Measurements from ENCODE around the gene BCR.
"Not testable (repeated sequence)": the region's sequence is repeated elsewhere in the genome, so short reads cannot be mapped to it uniquely, and the experiment has no call there.

Gene BCR

DNA sequence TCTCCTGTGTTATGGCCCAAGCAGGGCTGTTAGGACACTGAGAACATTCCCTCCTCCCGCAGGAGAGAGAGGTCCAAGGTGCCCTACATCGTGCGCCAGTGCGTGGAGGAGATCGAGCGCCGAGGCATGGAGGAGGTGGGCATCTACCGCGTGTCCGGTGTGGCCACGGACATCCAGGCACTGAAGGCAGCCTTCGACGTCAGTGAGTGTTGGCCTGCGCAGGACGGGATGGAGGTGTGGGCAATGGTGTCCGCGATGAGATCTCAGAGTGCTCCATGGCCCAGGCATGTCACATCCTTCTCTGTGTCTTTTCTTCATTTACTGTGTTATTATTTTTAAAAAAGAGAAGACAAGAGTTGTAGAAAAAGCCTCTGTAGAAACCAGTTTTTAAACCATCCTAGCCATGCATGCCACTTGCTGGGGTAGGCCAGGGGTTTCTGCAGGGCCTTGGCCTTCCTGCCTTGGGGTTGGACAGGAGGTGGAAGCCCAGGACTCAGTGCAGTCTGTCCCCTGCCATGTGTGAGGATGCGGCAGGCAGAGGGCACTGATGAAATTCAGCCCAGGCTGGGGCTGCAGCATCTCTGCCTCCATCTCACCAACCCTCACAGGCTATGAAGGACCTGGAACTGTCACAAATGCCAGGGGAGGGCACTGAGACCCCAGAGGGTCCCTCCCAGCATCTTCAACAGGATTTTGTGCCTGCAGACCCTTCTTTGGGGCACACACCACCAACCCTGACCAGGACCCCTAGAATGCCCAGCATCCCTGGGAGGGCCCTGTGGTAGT, 131.5 kb downstream of the BCR start:
- not testable (repeated sequence) for H3K27ac ChIP-seq (ENCODE audit: low read depth, low read length); H2BK120ac ChIP-seq (ENCODE audit: low read depth, low read length); H3K4me2 ChIP-seq (ENCODE audit: low read length); H2BK5ac ChIP-seq (ENCODE audit: low read length); H3K4me3 ChIP-seq (ENCODE audit: low read length); H3K4ac ChIP-seq (ENCODE audit: low read depth, low read length); H3K18ac ChIP-seq (ENCODE audit: low read length); H4K5ac ChIP-seq (ENCODE audit: low read length); H3K23ac ChIP-seq (ENCODE audit: low read length); H3K36me3 ChIP-seq (ENCODE audit: control insufficient read depth, insufficient read depth, low read length); H2AK5ac ChIP-seq (ENCODE audit: low read length); H3K56ac ChIP-seq (ENCODE audit: low read length); H3K79me1 ChIP-seq (ENCODE audit: low read length); H2BK15ac ChIP-seq (replicated peaks; ENCODE audit: low read depth); H4K8ac ChIP-seq (ENCODE audit: low read depth, low read length); H3K27me3 ChIP-seq (ENCODE audit: insufficient read depth, low read length, poor library complexity); H3K79me2 ChIP-seq (ENCODE audit: control insufficient read depth, insufficient read depth, low read length); DNase-seq; H3K4me1 ChIP-seq (ENCODE audit: control insufficient read depth, low read depth, low read length); H3K9ac ChIP-seq (ENCODE audit: low read length)
- no CpG with 5 or more reads among the region's 18 CpGs for WGBS (ENCODE audit: extremely low coverage, insufficient coverage, low lambda C conversion rate)

DNA sequence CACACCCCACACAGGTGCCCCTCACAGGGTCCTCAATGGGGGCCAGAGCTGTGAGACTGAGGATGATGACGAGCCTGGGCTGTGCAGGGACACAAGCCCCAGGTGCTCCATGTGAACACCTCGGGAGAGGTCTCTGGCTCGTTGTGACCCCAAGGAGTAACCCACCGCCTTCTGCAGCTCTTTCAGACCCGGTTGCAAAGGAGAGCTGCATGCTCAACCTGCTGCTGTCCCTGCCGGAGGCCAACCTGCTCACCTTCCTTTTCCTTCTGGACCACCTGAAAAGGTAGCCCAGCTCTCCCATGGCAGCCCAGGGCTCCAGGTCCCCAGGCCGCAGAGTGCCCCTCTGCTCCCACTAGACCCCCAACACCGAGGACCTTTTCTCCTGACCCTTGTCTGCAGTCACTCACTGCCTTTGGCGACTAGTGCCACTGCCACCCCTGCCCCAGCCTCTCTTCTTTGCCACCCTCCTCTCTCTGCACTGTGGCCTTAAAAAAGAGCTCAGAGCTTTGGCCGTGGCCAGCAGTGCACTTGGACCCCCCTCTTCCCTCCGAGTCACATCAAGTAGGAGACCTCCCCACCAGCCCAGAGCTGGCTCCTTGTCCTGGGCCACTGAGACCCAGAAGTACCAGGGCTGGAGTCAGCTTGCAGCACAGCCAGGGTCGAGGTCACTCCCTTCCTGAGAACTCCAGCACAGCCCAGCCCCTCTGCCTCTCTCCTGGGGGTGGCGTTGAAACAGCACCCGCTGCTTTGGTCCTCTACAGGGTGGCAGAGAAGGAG, 133.7 kb downstream of the BCR start:
- Histone ChIP-seq H3K4me3 (ENCODE audit: low read length) (no peak overlapping the region), H3K18ac (ENCODE audit: low read length) (no peak overlapping the region), H2BK15ac (replicated peaks; ENCODE audit: low read depth) (no peak overlapping the region), H3K79me2 (ENCODE audit: control insufficient read depth, insufficient read depth, low read length) (no peaks in the 10 kb centered on the region), H2BK5ac (ENCODE audit: low read length) (no peak overlapping the region), H3K9ac (ENCODE audit: low read length) (no peak overlapping the region), H3K56ac (ENCODE audit: low read length) (no peak overlapping the region), H3K4me1 (ENCODE audit: control insufficient read depth, low read depth, low read length) (no peaks in the 10 kb centered on the region), H2BK120ac (ENCODE audit: low read depth, low read length) (no peak overlapping the region), H4K5ac (ENCODE audit: low read length) (no peak overlapping the region), H3K4me2 (ENCODE audit: low read length) (no peak overlapping the region), H2AK5ac (ENCODE audit: low read length) (no peak overlapping the region), H3K27me3 (ENCODE audit: insufficient read depth, low read length, poor library complexity) (no peaks in the 10 kb centered on the region), H4K8ac (ENCODE audit: low read depth, low read length) (no peak overlapping the region), H3K79me1 (ENCODE audit: low read length) (no peaks in the 10 kb centered on the region), H3K27ac (ENCODE audit: low read depth, low read length) (no peak overlapping the region), H3K36me3 (ENCODE audit: control insufficient read depth, insufficient read depth, low read length) (no peaks in the 10 kb centered on the region), H3K4ac (ENCODE audit: low read depth, low read length) (no peak overlapping the region), H3K23ac (ENCODE audit: low read length) (no peak overlapping the region)
- DNase-seq = no peak
- no CpG with 5 or more reads among the region's 14 CpGs for WGBS (ENCODE audit: extremely low coverage, insufficient coverage, low lambda C conversion rate)

DNA sequence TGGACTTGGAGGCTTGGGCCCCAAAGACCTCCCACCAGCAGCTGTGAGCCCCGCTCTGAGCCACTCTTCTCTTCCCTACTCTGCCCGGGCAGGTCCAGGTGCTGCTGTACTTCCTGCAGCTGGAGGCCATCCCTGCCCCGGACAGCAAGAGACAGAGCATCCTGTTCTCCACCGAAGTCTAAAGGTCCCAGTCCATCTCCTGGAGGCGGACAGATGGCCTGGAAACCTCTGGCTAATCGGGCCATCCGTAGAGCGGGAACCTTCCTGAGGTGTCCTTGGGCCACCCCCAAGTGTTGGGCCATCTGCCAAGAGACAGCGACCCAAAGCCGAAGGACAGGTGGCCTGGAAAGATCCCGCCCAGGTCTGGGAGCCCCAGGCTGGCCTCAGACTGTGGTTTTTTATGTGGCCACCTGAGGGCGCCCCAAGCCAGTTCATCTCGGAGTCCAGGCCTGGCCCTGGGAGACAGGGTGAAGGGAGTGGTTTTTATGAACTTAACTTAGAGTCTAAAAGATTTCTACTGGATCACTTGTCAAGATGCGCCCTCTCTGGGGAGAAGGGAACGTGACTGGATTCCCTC, 135.1 kb downstream of the BCR start:
- H3K9ac ChIP-seq (ENCODE audit: low read length) = no peak overlapping the region
- no peaks in the 10 kb centered on the region for H3K4me1 ChIP-seq (ENCODE audit: control insufficient read depth, low read depth, low read length)
- no peaks in the 10 kb centered on the region for H3K79me2 ChIP-seq (ENCODE audit: control insufficient read depth, insufficient read depth, low read length)
- no peak overlapping the region for H2BK5ac ChIP-seq (ENCODE audit: low read length)
- no peaks in the 10 kb centered on the region for H3K27me3 ChIP-seq (ENCODE audit: insufficient read depth, low read length, poor library complexity)
- H4K5ac ChIP-seq (ENCODE audit: low read length) = no peak overlapping the region
- H3K4me3 ChIP-seq (ENCODE audit: low read length) = no peak overlapping the region
- H2AK5ac ChIP-seq (ENCODE audit: low read length) = no peak overlapping the region
- H3K27ac ChIP-seq (ENCODE audit: low read depth, low read length) = no peak overlapping the region
- H3K4me2 ChIP-seq (ENCODE audit: low read length) = no peak overlapping the region
- no peak overlapping the region for H3K4ac ChIP-seq (ENCODE audit: low read depth, low read length)
- H3K23ac ChIP-seq (ENCODE audit: low read length) = no peak overlapping the region
- H2BK120ac ChIP-seq (ENCODE audit: low read depth, low read length) = no peak overlapping the region
- H4K8ac ChIP-seq (ENCODE audit: low read depth, low read length) = no peak overlapping the region
- no peak overlapping the region for H2BK15ac ChIP-seq (replicated peaks; ENCODE audit: low read depth)
- DNase-seq = peak; percentile 58
- no peaks in the 10 kb centered on the region for H3K79me1 ChIP-seq (ENCODE audit: low read length)
- H3K18ac ChIP-seq (ENCODE audit: low read length) = no peak overlapping the region
- no peaks in the 10 kb centered on the region for H3K36me3 ChIP-seq (ENCODE audit: control insufficient read depth, insufficient read depth, low read length)
- no peak overlapping the region for H3K56ac ChIP-seq (ENCODE audit: low read length)
- no CpG with 5 or more reads among the region's 15 CpGs for WGBS (ENCODE audit: extremely low coverage, insufficient coverage, low lambda C conversion rate)

DNA sequence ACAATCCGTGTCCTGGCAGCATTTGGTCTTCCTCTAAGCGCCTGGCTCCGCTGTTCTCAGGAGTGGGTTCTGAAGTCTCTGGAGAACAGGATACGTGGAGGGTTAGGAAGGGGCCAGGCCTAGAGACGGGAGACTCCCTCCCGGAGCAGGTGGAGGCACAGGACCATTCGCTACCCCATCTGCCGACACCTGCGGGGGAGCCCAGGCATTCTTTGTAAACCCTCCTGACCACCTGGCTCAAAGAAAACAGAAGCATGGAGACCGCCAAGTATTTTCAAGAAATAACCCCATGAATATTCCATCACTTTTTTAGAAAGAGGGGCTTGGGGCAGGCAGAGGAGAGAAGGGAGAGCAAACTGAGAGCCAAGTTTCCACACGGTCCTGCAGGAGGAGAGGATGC, 136.3 kb downstream of the BCR start:
- not testable (repeated sequence) for H3K27me3 ChIP-seq (ENCODE audit: insufficient read depth, low read length, poor library complexity); H4K8ac ChIP-seq (ENCODE audit: low read depth, low read length); H2BK5ac ChIP-seq (ENCODE audit: low read length); DNase-seq; H3K4me2 ChIP-seq (ENCODE audit: low read length); H3K79me1 ChIP-seq (ENCODE audit: low read length); H3K4me1 ChIP-seq (ENCODE audit: control insufficient read depth, low read depth, low read length); H3K4ac ChIP-seq (ENCODE audit: low read depth, low read length); H3K56ac ChIP-seq (ENCODE audit: low read length); H4K5ac ChIP-seq (ENCODE audit: low read length); H2BK15ac ChIP-seq (replicated peaks; ENCODE audit: low read depth); H3K27ac ChIP-seq (ENCODE audit: low read depth, low read length); H3K36me3 ChIP-seq (ENCODE audit: control insufficient read depth, insufficient read depth, low read length); H3K79me2 ChIP-seq (ENCODE audit: control insufficient read depth, insufficient read depth, low read length); H3K18ac ChIP-seq (ENCODE audit: low read length); H3K4me3 ChIP-seq (ENCODE audit: low read length); H3K23ac ChIP-seq (ENCODE audit: low read length); H3K9ac ChIP-seq (ENCODE audit: low read length); H2BK120ac ChIP-seq (ENCODE audit: low read depth, low read length); H2AK5ac ChIP-seq (ENCODE audit: low read length)
- no CpG with 5 or more reads among the region's 11 CpGs for WGBS (ENCODE audit: extremely low coverage, insufficient coverage, low lambda C conversion rate)

DNA sequence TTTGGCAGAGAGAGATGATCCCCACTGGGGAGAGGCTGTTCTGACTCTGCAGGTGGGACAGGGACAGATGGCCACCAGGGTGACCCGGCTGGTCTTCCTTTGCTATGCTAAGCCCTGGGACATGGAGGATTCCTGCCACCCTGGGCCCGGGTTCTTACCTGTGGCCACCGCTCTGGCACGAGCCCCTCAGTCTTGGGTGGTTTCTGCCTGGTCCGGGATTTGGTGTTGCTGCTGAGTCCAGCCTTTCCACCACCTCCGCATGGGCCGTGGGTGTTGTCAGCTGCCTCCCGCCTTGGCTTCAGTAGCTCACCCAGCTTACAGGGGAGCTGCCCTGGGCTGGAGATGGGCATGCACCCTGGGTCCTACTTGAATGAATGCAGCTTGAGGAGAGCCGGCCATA, 138.0 kb downstream of the BCR start:
- not testable (repeated sequence) for H3K4me1 ChIP-seq (ENCODE audit: control insufficient read depth, low read depth, low read length); H3K4me2 ChIP-seq (ENCODE audit: low read length)
- WGBS (ENCODE audit: extremely low coverage, insufficient coverage, low lambda C conversion rate) = no CpG with 5 or more reads among the region's 9 CpGs

More for the DNA sequence above, 138.0 kb downstream of the BCR start:
- not testable (repeated sequence) for H3K36me3 ChIP-seq (ENCODE audit: control insufficient read depth, insufficient read depth, low read length); H3K4me3 ChIP-seq (ENCODE audit: low read length); H3K23ac ChIP-seq (ENCODE audit: low read length); H3K56ac ChIP-seq (ENCODE audit: low read length); H3K79me1 ChIP-seq (ENCODE audit: low read length); H3K27ac ChIP-seq (ENCODE audit: low read depth, low read length); H2AK5ac ChIP-seq (ENCODE audit: low read length); H2BK120ac ChIP-seq (ENCODE audit: low read depth, low read length); H4K8ac ChIP-seq (ENCODE audit: low read depth, low read length); DNase-seq; H4K5ac ChIP-seq (ENCODE audit: low read length); H3K4ac ChIP-seq (ENCODE audit: low read depth, low read length); H3K79me2 ChIP-seq (ENCODE audit: control insufficient read depth, insufficient read depth, low read length); H3K27me3 ChIP-seq (ENCODE audit: insufficient read depth, low read length, poor library complexity); H2BK15ac ChIP-seq (replicated peaks; ENCODE audit: low read depth); H3K9ac ChIP-seq (ENCODE audit: low read length); H2BK5ac ChIP-seq (ENCODE audit: low read length); H3K18ac ChIP-seq (ENCODE audit: low read length)

Measured in mesendoderm (in vitro differentiated cells).